Stimulated activated CD4-positive, alpha-beta T cell treated with anti-CD3 and anti-CD28 coated beads, Interleukin-12 subunit alpha, Interleukin-12 subunit beta, amount 100 ng/mL, for 48 hours (primary cell): ENCODE measurements around the gene ATG10.

ENCODE experiments used
- DNase-seq, 3 donors: peaks; one replicate each; pipeline ENCODE4 v3.0.0-alpha.2; 2020; ENCODE audit warnings: low read depth in 2 of 3, low spot score in 1 of 3

ATG10 gene

GRCh38 chr5:82164176-82164976 lies 192.6 kb downstream of the ATG10 start:
- no peak for DNase-seq

GRCh38 chr5:82164977-82165713 lies 193.3 kb downstream of the ATG10 start:
- no peak for DNase-seq

DNA sequence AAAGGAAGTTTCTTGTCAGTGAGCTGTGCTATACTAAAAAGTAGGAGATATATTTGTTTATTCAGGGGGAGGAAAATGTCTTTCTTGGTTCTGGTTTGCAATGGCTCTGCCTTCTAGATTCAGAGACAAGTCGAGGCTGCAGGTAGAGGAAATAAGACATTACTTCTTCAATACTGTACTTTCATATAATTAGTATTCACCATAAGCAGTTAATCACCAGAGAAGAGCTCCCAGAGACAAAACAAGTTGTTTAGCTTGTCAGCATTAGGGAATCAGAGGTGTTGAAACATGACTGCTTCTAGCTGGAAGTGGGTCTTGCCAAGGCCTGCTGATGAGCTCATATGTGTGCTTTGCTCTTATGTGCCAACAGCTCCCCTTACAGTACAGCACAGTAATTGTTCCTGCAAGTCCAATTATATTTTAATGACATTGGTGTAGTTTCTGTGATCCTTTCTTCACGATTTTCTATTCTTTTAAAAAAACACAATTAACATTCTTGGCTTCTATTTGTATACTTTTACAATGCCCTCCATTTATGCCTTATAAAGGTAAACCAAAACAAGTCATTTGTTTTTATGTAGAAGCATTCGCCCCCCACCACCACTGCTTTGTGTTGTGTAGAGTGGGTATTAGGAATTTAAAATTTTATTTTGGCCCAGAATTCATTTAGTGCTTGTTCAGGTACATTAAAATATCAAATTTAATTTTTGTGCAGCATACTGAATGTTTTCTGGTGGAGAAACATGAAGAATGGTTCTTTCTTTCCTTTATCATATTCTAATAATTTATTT lies 194.1 kb downstream of the ATG10 start:
- peak in 2 of 3 donors; percentile 7 to 10 for DNase-seq

- DNase-seq: no peak
Observed at GRCh38 chr5:82167372-82167935, 195.6 kb downstream of the ATG10 start.

GRCh38 chr5:82168294-82168693 lies 196.5 kb downstream of the ATG10 start:
- DNase-seq: no peak

- no peak for DNase-seq
Observed at GRCh38 chr5:82169892-82170291, 198.1 kb downstream of the ATG10 start.

GRCh38 chr5:82174128-82174918 lies 202.5 kb downstream of the ATG10 start:
- peak; percentile 45 to 65 (median 59) for DNase-seq

GRCh38 chr5:82174919-82175219 lies 203.0 kb downstream of the ATG10 start:
- DNase-seq: no peak

- DNase-seq: no peak
Observed at GRCh38 chr5:82176115-82176814, 204.4 kb downstream of the ATG10 start.

DNA sequence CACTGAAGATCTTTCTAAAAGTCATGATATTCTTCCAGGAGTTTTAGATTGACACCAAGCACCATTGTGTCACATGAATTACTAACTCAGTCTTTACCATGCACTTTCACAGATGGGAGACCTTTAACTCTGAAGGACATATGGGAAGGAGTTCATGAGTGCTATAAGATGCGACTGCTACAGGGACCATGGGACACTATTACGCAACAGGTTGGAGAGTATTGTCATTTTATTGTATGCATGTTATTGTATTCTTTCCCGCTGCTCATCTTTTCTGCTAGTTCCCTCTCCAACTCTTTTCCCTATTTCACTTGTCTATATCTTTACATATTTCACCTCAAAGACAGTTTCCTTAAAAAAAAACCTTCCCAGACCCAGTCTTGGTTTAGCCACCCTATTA lies 206.6 kb downstream of the ATG10 start:
- DNase-seq: no peak

- DNase-seq: no peak
Observed at GRCh38 chr5:82182662-82183061, 210.8 kb downstream of the ATG10 start.

GRCh38 chr5:82183828-82184227 lies 212.0 kb downstream of the ATG10 start:
- DNase-seq: no peak

GRCh38 chr5:82185851-82186250 lies 214.0 kb downstream of the ATG10 start:
- no peak for DNase-seq

DNA sequence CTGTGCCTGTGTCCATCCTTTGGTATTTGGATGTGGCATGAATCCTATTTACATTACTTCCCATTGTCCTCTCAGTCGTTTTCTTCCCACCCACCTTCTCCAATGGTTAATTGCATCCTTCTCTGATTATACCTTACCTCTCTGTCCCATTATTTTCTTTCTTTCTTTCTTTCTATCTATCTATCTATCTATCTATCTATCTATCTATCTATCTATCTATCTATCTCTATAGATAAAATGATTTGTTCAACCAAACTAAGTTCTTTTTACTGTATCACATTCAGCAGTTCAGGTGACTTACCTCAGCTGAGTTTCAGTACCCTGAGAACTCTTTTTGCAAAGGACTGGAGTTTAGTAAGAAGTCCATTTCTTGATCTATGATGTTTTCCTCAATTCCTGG lies 225.7 kb downstream of the ATG10 start:
- DNase-seq: no peak

- no peak for DNase-seq
Observed at GRCh38 chr5:82204567-82204966, 232.7 kb downstream of the ATG10 start.

DNA sequence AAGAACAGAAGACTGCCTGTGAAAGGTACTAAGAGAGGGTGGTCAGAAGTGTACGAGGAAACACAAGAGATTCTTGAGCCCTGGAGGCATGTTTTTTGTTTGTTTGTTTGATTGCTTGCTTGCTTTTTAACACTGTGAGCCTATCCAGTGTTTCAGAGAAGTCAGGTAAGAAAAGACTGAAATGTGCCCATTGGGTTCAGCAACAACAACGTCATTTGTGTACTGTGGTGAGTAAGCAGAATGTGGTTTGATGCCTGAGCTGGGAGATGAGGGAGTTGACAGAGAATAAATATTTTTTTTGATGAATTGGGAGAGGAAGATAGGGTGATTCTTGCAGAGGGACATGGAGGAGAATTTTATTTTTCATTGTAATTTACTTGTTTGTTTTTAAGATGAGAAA lies 233.2 kb downstream of the ATG10 start:
- DNase-seq: no peak

DNA sequence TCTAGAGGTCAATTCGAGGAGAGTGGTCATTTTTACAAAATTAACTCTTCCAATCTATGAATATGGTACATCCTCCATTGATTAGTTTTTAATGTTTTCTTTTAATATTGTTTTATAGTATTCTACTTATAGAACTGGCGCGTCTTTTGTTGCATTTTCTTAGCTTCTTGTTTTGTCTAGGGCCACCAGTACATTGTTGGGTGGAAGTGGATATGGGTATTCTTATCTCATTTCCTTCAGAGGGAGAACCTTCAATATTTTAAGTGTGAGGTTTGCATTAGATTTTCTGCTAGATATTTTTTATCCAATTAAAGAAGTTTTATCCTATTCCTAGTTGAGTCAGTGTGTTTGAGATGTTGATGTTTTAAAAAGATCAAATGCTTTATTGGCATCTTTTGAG lies 236.5 kb downstream of the ATG10 start:
- no peak for DNase-seq

DNA sequence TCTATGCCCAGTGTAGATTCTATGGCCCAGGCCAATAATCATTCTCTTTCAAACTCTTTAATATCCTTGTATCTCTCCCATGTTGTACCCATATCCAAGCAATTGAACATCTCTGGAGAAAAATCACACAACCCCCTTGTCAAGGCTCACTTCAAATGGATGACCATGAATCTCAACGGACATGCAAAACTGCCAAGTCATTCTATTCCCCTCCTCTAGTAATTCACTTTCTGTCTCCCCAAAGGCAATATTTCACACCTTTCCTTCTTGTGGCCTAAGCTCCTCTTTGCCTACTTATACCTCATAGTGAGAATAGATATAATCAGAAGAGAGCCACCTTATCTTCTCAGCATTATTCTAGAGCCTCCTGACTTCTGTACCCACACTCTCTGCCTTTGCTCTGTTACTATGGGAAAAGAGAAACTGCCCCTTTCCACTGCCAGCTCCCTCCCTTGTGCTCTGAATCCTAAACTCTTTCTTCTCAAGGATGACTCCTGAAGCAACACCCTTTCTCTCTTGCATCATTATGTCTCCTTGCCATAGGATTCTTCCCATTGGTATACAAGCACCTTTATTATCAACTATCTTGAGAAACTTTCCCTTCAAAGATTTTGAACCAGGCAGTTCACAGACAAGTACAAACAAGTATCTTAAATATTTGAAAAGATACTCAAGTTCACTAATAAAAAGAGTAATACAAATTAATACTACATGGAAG lies 240.2 kb downstream of the ATG10 start:
- no peak for DNase-seq

- no peak for DNase-seq
Observed at GRCh38 chr5:82217917-82218316, 246.1 kb downstream of the ATG10 start.
